Measurements from ENCODE around the gene CCDC6. TPM values are rescaled to one million over a fixed set of nuclear protein-coding genes. Genes with fewer than 3 reads are reported as not detected.
A peak's percentile ranks its signal among the peaks of the same experiment; 100 is the strongest.

Gene CCDC6
- total RNA-seq, 2 donors from 2014 or later: 77.7 to 107 TPM

GRCh38 chr10:59873896-59874295 is 32.5 kb downstream of the CCDC6 start:
- Mint-ChIP-seq H3K27ac (peak overlapping the region; percentile 69), H3K4me1 (ENCODE audit: low read depth) (peaks cover 83% of the 10 kb centered on the region), H3K4me3 (peak overlapping the region in 1 of 2 donors; percentile 13), H3K9me3 (peaks cover 0 to 1% of the 10 kb centered on the region in 2 donors), H3K27me3 (ENCODE audit: low read depth) (no peaks in the 10 kb centered on the region), H3K36me3 (ENCODE audit: insufficient read depth in 2 of 2) (peaks cover 2 to 13% of the 10 kb centered on the region in 2 donors)
- no peak for ATAC-seq (replicated peaks in 1 of 2)
- no peak for DNase-seq

- peaks cover 0 to 1% of the 10 kb centered on the region in 2 donors for H3K9me3 Mint-ChIP-seq
- H3K27me3 Mint-ChIP-seq (ENCODE audit: low read depth): no peaks in the 10 kb centered on the region
- H3K4me3 Mint-ChIP-seq: peak overlapping the region; percentile 32 to 42
- H3K36me3 Mint-ChIP-seq (ENCODE audit: insufficient read depth in 2 of 2): peaks cover 2 to 13% of the 10 kb centered on the region in 2 donors
- H3K4me1 Mint-ChIP-seq (ENCODE audit: low read depth): peaks cover 83% of the 10 kb centered on the region
- DNase-seq (no peak), ATAC-seq (replicated peaks in 1 of 2) (no peak)
- H3K27ac Mint-ChIP-seq: peak overlapping the region; percentile 10
These were observed 33.4 kb downstream of the CCDC6 start for GRCh38 chr10:59872892-59873463.

- Mint-ChIP-seq H3K9me3 (no peaks in the 10 kb centered on the region), H3K4me3 (no peak overlapping the region), H3K36me3 (ENCODE audit: insufficient read depth in 2 of 2) (peaks cover 0 to 4% of the 10 kb centered on the region in 2 donors), H3K27me3 (ENCODE audit: low read depth) (no peaks in the 10 kb centered on the region), H3K27ac (peak overlapping the region; percentile 2), H3K4me1 (ENCODE audit: low read depth) (peaks cover 88% of the 10 kb centered on the region)
- DNase-seq (no peak), ATAC-seq (replicated peaks in 1 of 2) (peak; percentile 42 to 51)
These were observed 36.2 kb downstream of the CCDC6 start for GRCh38 chr10:59870152-59870551.

- DNase-seq: no peak
- Mint-ChIP-seq H3K9me3 (no peaks in the 10 kb centered on the region), H3K4me1 (ENCODE audit: low read depth) (peaks cover 88% of the 10 kb centered on the region), H3K36me3 (ENCODE audit: insufficient read depth in 2 of 2) (peaks cover 0 to 3% of the 10 kb centered on the region in 2 donors), H3K27ac (peak overlapping the region; percentile 2), H3K27me3 (ENCODE audit: low read depth) (no peaks in the 10 kb centered on the region), H3K4me3 (no peak overlapping the region)
- ATAC-seq (replicated peaks in 1 of 2): no peak
These were observed 36.8 kb downstream of the CCDC6 start for GRCh38 chr10:59869594-59869940.

GRCh38 chr10:59868696-59869593 is 37.4 kb downstream of the CCDC6 start:
- DNase-seq (no peak), ATAC-seq (replicated peaks in 1 of 2) (no peak)
- Mint-ChIP-seq H3K9me3 (no peaks in the 10 kb centered on the region), H3K4me1 (ENCODE audit: low read depth) (peaks cover 88% of the 10 kb centered on the region), H3K27me3 (ENCODE audit: low read depth) (no peaks in the 10 kb centered on the region), H3K36me3 (ENCODE audit: insufficient read depth in 2 of 2) (peaks cover 0 to 3% of the 10 kb centered on the region in 2 donors), H3K27ac (peak overlapping the region; percentile 2), H3K4me3 (no peak overlapping the region)

GRCh38 chr10:59867590-59867989 is 38.8 kb downstream of the CCDC6 start:
- Mint-ChIP-seq H3K4me1 (ENCODE audit: low read depth) (peaks cover 75% of the 10 kb centered on the region), H3K4me3 (no peak overlapping the region), H3K27me3 (ENCODE audit: low read depth) (no peaks in the 10 kb centered on the region), H3K9me3 (no peaks in the 10 kb centered on the region), H3K36me3 (ENCODE audit: insufficient read depth in 2 of 2) (peaks cover 0 to 3% of the 10 kb centered on the region in 2 donors), H3K27ac (no peak overlapping the region)
- ATAC-seq (replicated peaks in 1 of 2) (no peak), DNase-seq (no peak)

GRCh38 chr10:59865101-59865500 is 41.3 kb downstream of the CCDC6 start:
- peaks cover 0 to 2% of the 10 kb centered on the region in 2 donors for H3K9me3 Mint-ChIP-seq
- H3K4me3 Mint-ChIP-seq: peak overlapping the region; percentile 50 to 71
- DNase-seq (no peak), ATAC-seq (replicated peaks in 1 of 2) (peak; percentile 17 to 45)
- H3K4me1 Mint-ChIP-seq (ENCODE audit: low read depth): peaks cover 70% of the 10 kb centered on the region
- H3K36me3 Mint-ChIP-seq (ENCODE audit: insufficient read depth in 2 of 2): peaks cover 5 to 10% of the 10 kb centered on the region in 2 donors
- no peaks in the 10 kb centered on the region for H3K27me3 Mint-ChIP-seq (ENCODE audit: low read depth)
- peak overlapping the region; percentile 5 for H3K27ac Mint-ChIP-seq

- H3K36me3 Mint-ChIP-seq (ENCODE audit: insufficient read depth in 2 of 2): peaks cover 8 to 13% of the 10 kb centered on the region in 2 donors
- peaks cover 67% of the 10 kb centered on the region for H3K4me1 Mint-ChIP-seq (ENCODE audit: low read depth)
- H3K27ac Mint-ChIP-seq: no peak overlapping the region
- peaks cover 3% of the 10 kb centered on the region in 2 donors for H3K9me3 Mint-ChIP-seq
- ATAC-seq (replicated peaks in 1 of 2) (peak; percentile 87 to 88), DNase-seq (peak in 1 of 2 donors; percentile 32)
- peak overlapping the region; percentile 50 to 71 for H3K4me3 Mint-ChIP-seq
- H3K27me3 Mint-ChIP-seq (ENCODE audit: low read depth): no peaks in the 10 kb centered on the region
These were observed 42.0 kb downstream of the CCDC6 start for GRCh38 chr10:59864141-59864962.

GRCh38 chr10:59859570-59859969 is 46.8 kb downstream of the CCDC6 start:
- H3K4me1 Mint-ChIP-seq (ENCODE audit: low read depth): peaks cover 40% of the 10 kb centered on the region
- H3K36me3 Mint-ChIP-seq (ENCODE audit: insufficient read depth in 2 of 2): peaks cover 8 to 22% of the 10 kb centered on the region in 2 donors
- H3K27ac Mint-ChIP-seq: peak overlapping the region; percentile 70
- no peaks in the 10 kb centered on the region for H3K27me3 Mint-ChIP-seq (ENCODE audit: low read depth)
- DNase-seq (no peak), ATAC-seq (replicated peaks in 1 of 2) (no peak)
- peaks cover 3% of the 10 kb centered on the region in 2 donors for H3K9me3 Mint-ChIP-seq
- H3K4me3 Mint-ChIP-seq: no peak overlapping the region

- no peak overlapping the region for H3K4me3 Mint-ChIP-seq
These were observed 48.4 kb downstream of the CCDC6 start for GRCh38 chr10:59857921-59858320.

GRCh38 chr10:59857049-59857448 is 49.3 kb downstream of the CCDC6 start:
- Mint-ChIP-seq H3K4me1 (ENCODE audit: low read depth) (peaks cover 42% of the 10 kb centered on the region), H3K9me3 (peaks cover 3% of the 10 kb centered on the region in 2 donors), H3K27me3 (ENCODE audit: low read depth) (no peaks in the 10 kb centered on the region), H3K27ac (no peak overlapping the region), H3K4me3 (no peak overlapping the region), H3K36me3 (ENCODE audit: insufficient read depth in 2 of 2) (peaks cover 11 to 32% of the 10 kb centered on the region in 2 donors)
- DNase-seq: no peak
- ATAC-seq (replicated peaks in 1 of 2): no peak

More at GRCh38 chr10:59857921-59858320, 48.4 kb downstream of the CCDC6 start:
- ATAC-seq (replicated peaks in 1 of 2) (no peak), DNase-seq (no peak)
- Mint-ChIP-seq H3K4me1 (ENCODE audit: low read depth) (peaks cover 43% of the 10 kb centered on the region), H3K36me3 (ENCODE audit: insufficient read depth in 2 of 2) (peaks cover 8 to 24% of the 10 kb centered on the region in 2 donors), H3K9me3 (peaks cover 3% of the 10 kb centered on the region in 2 donors), H3K27ac (no peak overlapping the region), H3K27me3 (ENCODE audit: low read depth) (no peaks in the 10 kb centered on the region)

GRCh38 chr10:59856104-59856503 is 50.3 kb downstream of the CCDC6 start:
- H3K27me3 Mint-ChIP-seq (ENCODE audit: low read depth): no peaks in the 10 kb centered on the region
- no peak for ATAC-seq (replicated peaks in 1 of 2)
- H3K27ac Mint-ChIP-seq: no peak overlapping the region
- no peak for DNase-seq
- peaks cover 33% of the 10 kb centered on the region for H3K4me1 Mint-ChIP-seq (ENCODE audit: low read depth)
- H3K9me3 Mint-ChIP-seq: peaks cover 1 to 3% of the 10 kb centered on the region in 2 donors
- H3K4me3 Mint-ChIP-seq: no peak overlapping the region
- peaks cover 12 to 28% of the 10 kb centered on the region in 2 donors for H3K36me3 Mint-ChIP-seq (ENCODE audit: insufficient read depth in 2 of 2)
